ENCODE data around the gene GJB3.
A peak's percentile ranks its signal among the peaks of the same experiment; 100 is the strongest.
"Not testable (repeated sequence)": the region's sequence is repeated elsewhere in the genome, so short reads cannot be mapped to it uniquely, and the experiment has no call there.

Gene GJB3

DNA sequence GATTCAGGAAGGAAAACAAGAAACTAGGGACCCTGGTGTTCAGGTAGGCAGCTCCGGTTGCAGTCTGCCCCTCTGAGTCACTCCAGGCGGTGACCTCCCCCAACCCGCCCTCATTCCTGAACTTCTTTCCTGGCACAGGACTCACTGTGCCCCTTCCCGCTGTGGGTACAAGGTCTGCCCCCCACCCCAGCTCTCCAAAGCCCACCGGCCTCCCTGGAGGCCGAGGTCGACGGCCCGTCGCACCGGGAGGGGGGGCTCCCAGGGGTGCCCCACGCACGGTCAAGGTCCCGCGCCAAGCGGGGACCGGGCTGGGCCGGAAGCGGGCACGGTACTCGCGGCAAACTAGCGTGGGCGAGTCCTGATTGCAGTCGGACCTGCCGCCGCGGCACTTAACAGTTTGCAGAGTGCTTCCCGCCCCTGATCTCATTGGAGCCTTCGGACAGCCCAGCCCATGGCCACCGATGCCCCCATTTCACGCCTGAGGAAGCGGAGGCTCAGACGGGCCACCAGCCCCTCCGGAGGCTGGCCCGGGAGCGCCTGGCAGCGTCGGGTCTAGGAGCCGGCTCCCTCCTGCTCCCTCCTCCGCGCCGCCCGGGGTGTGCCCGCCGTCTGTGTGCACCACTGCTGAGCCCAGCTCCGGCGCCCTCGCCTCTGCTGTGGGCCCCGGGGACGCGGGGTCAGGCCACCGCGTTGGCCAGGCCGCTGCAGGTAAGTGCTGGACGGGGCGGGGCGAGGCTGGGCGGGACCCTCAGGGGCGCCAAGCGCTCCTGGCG lies at the start of gene GJB3:
TSS of gene GJB3 (plus strand) at position 144 of the 773 bp plus-strand sequence. CDS start 3,549 bp downstream, outside the sequence.
- no peak for DNase-seq (ENCODE audit: low read depth)

DNA sequence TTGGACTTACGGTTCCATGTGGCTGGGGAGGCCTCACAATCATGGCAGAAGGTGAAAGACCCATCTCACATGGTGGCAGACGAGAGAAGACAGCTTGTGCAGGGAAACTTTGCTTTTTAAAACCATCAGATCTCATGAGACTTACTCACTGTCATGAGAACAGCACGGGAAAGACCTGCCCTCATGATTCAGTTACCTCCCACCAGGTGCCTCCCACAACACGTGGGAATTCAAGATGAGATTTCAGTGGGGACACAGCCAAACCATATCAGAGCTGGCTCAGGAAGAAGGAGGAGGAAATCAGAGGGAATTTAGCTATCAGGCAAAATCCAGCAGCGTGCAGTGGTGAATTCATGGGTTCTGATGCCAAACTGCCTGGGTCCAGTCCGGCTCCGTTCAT lies 48.2 kb upstream of the GJB3 start:
- DNase-seq (ENCODE audit: low read depth), result not testable (repeated sequence)

DNA sequence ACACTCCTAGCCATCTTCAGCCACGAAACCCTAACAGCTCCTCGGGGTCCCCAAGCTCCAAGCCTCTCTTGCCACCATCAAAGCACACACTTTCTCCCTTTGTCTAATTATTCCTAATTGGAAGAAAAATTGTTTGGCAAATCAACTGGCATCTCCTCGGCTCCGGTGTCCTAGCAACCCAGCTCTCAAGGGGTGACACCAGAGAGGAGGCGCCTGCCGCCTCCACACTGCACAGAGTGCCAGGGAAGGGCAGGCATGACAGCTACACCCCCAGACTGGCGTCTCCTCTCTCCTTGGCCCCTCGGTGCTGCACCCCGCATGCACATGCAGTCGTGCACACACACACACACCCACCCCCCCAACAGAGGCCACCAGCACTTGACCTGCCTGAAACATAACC lies 44.3 kb upstream of the GJB3 start:
- no peak for DNase-seq (ENCODE audit: low read depth)

DNA sequence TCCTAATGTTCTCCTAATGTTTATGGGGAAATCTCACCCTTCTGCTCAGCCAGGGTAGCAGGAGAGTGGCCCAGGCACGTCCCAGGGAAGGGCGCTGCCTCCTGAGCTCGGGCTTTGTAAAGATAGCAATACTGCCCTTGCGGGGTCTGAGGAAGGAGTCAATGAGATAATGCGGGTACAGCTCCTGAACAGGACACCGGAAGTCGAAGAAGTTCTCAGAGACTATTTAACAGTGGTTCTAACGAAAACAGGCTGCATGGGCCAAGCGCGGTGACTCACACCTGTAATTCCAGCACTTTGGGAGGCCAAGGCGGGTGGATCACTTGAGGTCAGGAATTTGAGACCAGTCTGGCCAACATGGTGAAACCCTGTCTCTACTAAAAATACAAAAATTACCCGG lies 43.8 kb upstream of the GJB3 start:
- not testable (repeated sequence) for DNase-seq (ENCODE audit: low read depth)

DNA sequence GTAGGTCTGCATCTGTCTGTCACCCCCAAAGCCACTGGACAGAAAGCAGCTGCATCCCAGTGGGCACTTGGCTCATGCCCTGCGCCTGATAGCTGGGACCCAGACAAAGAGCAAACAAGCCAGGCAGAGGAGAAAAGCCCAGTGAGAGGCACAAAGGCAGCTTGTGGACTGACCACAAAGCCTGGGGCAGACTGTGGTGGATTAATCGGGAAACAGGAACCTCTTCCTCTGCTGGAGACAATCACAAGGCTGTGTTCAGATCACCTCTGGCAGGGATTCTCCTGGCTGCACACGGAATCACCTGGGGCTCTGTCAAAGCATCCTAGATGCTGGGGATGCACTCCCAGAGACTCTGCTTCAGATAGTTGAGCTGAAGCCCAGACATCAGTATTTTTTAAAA lies 41.4 kb upstream of the GJB3 start:
- DNase-seq (ENCODE audit: low read depth), result no peak

DNA sequence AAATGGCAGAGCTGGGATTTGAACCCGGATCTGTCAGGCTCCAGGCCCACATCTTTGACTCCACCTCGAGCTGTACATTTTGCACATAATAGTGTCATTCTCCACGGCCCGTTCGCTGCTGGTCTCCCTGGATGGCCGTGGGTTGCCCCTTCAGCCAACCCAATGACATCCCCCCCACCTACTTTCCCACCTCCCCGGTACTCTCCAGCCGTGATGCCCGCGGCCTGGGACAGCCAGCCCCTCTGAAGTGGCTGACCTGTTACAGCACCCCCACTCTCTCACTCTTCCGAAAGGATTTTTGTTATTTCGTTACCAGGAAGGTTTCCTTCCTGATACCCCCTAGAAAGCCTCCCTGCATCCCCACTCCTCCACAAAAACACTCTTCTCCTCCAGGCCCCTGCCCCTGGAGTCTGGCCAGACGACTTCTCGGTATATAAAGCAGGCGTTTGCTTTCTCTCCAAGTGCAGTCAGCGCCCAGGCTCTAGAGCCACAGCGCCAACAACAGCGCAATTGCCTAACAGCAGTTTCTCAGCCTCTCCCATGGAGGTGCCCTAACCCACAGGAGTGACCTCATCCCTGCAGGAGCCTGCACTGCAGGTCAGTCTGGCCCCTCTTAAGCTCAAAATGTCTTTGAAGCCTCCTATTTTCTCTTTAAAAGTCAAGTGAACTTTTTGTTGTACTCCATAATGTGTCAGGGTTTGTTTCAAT lies 40.7 kb upstream of the GJB3 start:
- DNase-seq (ENCODE audit: low read depth), result no peak

DNA sequence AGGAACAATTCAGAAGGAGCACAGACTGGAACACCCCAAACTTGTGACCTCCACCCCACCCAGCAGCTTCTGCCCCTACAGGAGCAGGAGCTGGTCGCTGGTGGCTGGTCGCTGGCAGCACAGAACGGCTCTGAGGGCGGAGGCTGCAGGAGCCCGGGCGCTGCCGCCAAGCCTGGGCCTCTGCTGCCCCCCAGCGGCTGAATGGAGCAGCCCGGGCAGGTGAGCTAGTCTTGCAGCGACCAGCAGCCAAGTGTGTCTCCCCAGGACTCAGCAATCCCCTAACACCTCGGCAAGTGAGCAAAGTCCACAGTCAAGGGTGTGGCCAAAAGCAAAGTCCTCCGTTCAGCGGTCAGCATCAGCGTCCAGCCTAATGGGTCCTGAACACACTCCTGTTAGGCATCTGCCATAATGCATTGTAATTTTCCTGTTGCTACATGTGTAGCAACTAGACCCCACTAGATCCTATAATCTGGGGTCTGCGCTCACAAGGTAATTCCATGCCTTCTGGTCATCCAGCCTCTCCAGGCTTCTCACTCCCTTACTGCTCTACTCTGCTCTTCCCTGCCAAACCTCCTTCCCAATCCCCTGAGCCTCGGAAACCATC lies 38.2 kb upstream of the GJB3 start:
- DNase-seq (ENCODE audit: low read depth), result peak; percentile 21

DNA sequence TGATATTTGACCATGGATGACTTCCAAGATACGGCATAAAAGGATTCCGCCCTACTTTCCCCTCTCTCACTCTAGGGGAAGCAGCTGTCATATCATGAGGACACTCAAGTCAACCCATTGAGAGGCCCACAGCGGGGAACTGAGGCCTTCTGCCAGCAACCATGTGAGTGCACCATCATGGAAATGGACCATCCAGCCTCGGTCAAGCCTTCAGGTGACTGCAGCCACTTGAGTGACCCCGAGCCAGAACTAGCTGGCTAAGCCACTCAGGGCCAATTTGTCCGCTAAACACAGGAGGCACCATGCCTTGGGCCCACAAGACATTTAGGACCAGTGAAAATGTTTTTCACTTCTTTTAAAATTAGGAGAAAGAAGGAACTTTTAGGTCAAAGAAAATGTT lies 37.2 kb upstream of the GJB3 start:
- no peak for DNase-seq (ENCODE audit: low read depth)

DNA sequence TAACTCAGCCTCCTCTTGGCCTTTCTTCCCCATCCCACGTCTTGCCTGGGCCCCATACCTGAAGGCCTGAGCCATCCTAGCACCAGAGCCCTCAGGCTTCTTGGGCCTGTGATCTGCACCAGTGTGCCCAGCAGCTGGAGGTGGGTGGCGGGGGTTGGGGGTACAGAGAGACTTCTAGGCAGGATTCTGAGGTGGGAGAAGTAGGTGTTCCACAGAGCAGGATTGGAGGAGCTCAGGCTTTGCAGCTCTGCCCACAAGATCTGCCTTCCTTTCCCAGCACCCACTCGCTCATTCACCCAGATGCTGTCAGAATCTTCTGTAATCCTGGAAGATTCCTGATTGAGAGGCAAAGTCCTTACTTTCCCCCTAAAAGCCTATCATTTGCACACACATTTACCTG lies 36.2 kb upstream of the GJB3 start:
- no peak for DNase-seq (ENCODE audit: low read depth)

DNA sequence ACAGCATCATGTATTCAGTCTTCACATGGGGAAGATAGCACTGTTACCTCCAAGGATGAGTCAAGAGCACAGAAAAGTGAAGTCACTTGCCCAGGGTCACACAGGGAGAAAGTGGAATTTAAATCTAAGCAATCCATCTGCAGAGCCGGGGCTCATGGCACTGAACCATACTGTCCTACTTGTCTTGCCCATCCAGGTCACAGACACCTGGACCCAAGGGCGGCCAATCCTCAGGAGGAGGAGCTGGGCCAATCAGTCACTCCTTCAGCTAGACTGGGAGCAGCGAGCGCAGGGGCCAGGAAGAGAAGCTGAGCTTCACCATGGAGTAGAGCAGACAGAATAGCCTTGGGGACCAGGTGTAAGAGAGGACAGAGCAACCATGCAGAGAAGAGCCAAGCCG lies 35.3 kb upstream of the GJB3 start:
- no peak for DNase-seq (ENCODE audit: low read depth)

DNA sequence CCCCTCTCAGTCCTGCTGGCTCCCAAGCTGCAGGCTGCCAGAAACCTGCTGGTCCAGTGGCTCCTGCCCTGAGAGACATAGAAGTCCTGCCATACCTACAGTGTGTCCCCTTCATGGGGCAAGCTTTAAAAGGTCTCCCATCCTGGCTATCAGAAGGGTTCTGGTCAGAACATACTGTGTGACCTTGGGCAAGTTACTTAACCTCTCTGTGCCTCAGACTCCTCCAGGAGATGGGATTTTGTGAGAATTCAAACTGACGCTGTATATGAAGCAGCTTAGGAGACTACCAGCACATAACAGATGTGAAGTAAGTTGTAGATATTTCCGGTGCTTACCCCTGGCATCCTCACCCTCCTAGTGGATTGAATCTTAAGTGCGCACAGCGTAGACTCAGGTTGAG lies 34.9 kb upstream of the GJB3 start:
- DNase-seq (ENCODE audit: low read depth), result no peak

DNA sequence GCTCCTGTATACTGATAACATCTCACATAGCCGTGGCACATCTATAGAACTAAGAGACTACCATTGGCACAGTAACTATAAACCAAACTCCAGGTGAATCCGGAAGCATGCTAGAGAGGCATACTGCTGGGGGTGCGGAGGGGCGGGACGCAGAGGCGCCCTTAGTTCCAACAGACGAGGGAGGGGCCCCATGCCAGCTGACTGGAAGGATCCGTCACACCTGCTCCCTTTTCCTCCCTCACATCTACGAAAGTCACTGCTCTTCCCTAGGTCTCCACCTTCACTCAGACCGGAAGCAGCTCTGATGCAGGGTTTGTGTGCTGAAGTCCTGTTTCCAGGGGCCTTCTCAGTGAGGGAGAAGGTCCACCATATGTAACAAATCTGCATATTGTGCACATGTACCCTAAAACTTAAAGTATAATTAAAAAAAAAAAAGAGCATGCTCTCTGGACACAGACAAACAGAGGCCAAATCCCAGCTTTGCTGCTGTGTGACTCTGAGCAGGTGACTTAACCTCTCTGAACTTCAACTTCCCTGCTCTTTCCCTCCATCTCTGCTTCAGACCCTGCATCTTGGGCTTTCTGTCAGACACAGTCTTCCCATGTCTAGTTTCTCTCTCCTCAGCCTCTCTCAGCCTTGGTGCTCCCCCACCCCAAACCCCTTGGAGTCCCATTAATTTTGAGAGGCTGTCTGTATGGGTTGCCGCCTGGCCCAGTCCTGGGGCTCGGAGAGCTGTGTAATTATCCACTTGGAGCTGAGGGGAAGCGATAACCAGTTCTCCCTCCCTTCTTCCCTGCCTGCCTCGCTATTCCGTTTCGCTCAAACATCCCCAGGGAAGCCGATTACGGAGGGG lies 34.0 kb upstream of the GJB3 start:
- no peak for DNase-seq (ENCODE audit: low read depth)

DNA sequence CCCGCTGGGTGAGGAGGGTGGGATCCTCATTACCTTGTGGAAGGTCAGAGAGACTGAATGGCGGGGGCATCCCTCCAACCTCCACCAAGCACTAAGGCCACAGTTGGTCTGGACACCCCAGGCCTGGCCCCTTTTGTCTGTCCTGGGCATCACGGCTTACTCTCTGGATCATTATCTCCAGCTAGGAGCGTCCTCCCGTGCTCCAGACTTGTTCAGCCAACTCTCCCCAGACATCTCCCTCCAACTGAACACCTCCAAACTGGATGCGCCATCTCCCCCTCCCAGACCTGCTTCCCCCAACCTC lies 33.4 kb upstream of the GJB3 start:
- DNase-seq (ENCODE audit: low read depth), result no peak

DNA sequence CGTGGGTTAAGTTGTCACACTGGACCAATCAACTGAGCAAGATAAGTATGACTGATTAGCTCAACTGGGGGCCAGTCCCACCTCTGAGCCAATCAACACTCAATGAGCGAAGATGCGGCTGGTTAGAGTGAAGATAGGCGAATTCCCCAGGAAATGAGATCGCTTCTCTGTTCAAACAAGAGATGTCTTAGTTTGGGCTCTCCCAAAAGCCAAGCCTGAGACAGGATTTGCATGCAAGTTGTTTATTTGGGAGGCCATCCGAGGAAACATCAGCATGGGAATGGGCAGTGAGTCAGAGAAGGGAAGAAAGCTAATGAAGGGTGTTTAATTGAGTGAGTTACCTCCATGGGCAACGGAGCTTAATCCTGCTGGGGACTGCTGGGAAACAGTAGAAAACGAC lies 31.0 kb upstream of the GJB3 start:
- no peak for DNase-seq (ENCODE audit: low read depth)

DNA sequence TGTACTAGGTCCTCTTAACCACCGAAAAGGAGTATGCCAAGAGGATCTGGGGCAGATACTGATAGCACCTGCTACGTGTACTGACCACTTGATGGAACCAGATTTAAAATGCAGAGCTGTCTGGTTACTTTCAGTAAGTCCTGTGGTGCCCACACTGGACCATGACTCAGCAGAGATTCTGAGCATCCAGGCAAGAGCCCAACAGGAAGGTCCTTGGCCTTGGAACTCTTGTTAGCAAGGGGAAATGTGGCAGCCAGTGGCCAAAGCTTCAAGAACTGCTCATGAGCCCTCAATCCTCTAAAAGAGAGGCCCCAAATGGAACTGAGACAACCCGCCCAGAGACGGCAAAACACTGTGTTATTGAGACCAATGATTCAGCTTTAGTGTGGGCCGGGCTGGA lies 30.4 kb upstream of the GJB3 start:
- no peak for DNase-seq (ENCODE audit: low read depth)

DNA sequence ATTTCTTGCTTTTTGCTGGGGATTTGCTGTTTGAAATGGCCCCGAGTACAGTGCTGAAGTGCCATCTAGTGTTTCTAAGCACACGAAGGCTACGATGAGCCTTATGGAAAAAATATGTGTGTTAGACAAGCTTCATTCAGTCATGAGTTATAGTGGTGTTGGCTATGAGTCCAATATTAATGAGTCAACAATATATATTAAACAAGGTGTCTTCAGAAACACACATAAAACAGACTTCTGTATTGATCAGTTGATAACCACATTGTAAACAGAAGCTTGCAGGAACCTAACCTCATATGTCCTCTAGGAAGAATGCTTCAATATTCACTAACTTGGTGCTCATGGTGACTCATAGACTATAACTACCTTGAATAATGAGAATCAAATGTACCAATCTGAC lies 27.9 kb upstream of the GJB3 start:
- no peak for DNase-seq (ENCODE audit: low read depth)

DNA sequence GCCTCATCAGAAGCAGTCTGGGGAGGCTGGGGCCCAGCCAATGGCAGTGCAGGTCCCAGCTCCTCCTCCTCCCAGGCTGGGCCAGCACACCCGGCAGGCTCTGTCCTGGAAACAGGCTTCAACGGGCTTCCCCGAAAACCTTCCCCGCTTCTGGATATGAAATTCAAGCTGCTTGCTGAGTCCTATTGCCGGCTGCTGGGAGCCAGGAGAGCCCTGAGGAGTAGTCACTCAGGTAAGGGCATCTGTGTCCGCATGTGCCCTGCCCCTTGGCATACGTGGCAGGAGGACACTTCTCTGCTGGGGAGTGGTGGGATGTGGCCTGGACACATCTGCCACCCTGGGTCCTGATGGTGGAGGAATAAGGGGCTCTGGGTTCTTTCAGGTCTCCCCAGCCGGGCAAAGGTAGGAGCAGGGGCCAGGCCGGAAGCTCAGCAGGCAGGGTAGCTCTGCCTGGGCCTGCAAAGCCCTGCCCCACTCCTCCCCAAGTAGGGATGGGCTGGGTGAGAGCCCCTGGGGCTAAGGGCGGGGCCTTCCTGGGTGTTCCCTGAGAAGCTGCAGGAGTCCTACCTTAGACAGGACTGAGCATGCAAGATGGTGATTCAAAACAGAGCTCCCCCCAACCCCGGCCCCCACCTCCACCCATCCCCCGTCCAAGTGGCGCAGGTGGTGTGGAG lies 25.9 kb upstream of the GJB3 start, which contains the start of gene GJB5:
TSS of gene GJB5 (plus strand) at position 84 of the 674 bp plus-strand sequence. CDS start 2,284 bp downstream, outside the sequence.
- DNase-seq (ENCODE audit: low read depth), result no peak

DNA sequence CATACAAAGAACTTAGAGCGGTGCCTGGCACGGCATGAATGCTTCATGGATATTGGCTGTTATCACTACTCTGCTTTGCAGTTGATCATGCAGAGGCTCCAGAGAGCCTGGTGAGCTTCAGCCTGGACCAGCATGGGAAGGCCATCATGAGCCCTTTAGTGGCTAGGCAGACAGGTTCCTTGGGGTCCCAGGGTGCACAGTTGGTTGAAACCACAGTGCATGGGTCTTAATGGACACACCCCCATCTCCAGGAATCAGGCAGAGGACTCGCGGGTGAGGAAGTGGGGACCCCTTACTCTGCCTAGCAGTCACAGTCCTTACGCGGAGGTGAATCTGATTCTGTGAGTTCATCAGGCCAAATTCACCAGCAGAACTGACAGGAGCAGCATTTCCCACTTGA lies 25.1 kb upstream of the GJB3 start:
- no peak for DNase-seq (ENCODE audit: low read depth)

DNA sequence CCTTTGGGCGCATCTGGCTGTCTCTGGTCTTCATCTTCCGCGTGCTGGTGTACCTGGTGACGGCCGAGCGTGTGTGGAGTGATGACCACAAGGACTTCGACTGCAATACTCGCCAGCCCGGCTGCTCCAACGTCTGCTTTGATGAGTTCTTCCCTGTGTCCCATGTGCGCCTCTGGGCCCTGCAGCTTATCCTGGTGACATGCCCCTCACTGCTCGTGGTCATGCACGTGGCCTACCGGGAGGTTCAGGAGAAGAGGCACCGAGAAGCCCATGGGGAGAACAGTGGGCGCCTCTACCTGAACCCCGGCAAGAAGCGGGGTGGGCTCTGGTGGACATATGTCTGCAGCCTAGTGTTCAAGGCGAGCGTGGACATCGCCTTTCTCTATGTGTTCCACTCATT lies 23.6 kb upstream of the GJB3 start:
- no peak for DNase-seq (ENCODE audit: low read depth)

DNA sequence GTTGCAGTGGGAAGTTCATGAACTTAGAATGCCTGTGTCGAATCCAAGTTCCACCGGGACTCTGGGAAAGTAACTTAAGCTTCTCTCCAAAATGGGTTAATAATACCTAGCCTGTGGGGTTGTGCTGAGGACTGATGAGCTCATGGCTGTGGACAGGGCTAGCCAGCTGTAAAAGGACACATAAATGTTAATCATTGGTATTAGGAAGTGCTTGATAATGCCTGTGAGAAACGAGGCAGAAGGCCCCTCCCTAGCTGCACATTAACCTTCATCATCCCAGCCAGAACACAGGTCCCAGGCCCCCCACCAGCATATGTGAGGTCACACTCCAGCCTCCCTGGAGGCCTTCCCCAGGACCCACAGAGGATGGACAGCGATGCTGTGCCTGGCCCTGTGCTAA lies 22.3 kb upstream of the GJB3 start:
- DNase-seq (ENCODE audit: low read depth), result no peak

DNA sequence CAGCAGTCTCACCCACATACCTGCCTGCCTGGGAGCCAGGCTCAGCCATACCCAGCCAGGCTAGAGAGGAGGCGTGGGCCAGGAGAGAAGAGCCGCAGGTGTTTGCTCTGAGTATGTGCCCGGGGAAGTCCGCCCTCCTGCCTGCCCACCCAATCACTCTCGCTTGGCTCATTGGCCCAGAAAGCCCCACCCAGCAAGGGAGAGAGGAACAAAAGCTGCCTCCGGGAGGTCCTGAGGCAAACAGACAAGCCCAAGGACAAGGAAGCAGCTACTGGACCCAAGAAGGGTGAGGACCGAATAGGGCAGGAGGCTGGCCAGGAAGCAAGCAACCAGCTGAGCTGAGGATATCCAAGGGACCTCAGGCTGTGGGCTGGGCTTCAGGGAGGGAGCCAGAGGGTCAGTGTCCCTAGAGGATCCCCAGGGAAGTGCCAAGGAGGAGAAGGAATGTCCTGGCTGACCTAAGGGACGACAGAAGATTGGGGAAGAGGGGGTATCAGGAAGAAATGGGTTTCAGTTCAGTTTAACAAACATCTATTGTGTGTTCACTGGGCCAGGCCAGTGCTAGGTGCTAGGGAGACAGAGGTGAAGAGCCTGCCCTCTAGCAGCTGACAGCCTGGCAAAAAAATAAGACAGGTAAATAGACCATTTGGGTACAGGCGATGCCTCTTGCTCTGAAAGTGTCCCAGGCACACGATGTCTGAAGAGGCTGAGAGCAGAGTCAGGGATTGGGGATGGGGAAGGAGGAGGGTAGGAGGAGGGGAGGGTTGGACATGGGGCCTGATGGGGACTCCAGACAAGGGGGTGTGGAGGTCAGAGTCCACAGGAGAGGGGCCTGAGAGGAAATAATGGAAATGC lies 21.3 kb upstream of the GJB3 start, which contains the start of gene GJB4:
TSS of gene GJB4 (plus strand) at position 238 of the 855 bp plus-strand sequence. CDS start 1,515 bp downstream, outside the sequence.
- DNase-seq (ENCODE audit: low read depth), result no peak
